Measurements from ENCODE around the gene SEPTIN10. TPM values are rescaled to one million over a fixed set of nuclear protein-coding genes. Genes with fewer than 3 reads are reported as not detected.
A peak's percentile ranks its signal among the peaks of the same experiment; 100 is the strongest.

The SEPTIN10 gene
- total and polyA plus RNA-seq, 2 of the 8 experiments (the other 6 are each of a cell fraction or from before 2014, with no cell fraction given) = 23.7 to 101 TPM

GRCh38 chr2:109501461-109501860 lies 112.3 kb downstream of the SEPTIN10 start:
- no peaks in the 10 kb centered on the region for H3K79me1 ChIP-seq (ENCODE audit: low read depth, low read length)
- H3K27ac ChIP-seq (ENCODE audit: low read depth, low read length) = no peak overlapping the region
- no peak overlapping the region for H2BK120ac ChIP-seq (replicated peaks; ENCODE audit: low read depth, low read length)
- H4K91ac ChIP-seq (replicated peaks; ENCODE audit: insufficient read length, low read length) = no peak overlapping the region
- TF ChIP-seq EP300 (IDR thresholded peaks at IDR 0.05; ENCODE audit: borderline replicate concordance in 1 of 2, low read depth in 2 of 2, low read length in 2 of 2) (no peak), SP2 (IDR thresholded peaks at IDR 0.05; ENCODE audit: low read length) (no peak), YY1 (IDR thresholded peaks at IDR 0.05; ENCODE audit: low read depth, low read length) (no peak), BRCA1 (IDR thresholded peaks at IDR 0.05; ENCODE audit: low read depth, low read length) (no peak), GABPA (IDR thresholded peaks at IDR 0.05; ENCODE audit: borderline replicate concordance, insufficient read depth, low read length) (no peak), BACH1 (IDR thresholded peaks at IDR 0.05; ENCODE audit: low read length) (no peak), RNF2 (IDR thresholded peaks at IDR 0.05; ENCODE audit: borderline replicate concordance, low read depth, low read length, missing control alignments, poor library complexity, severe bottlenecking) (no peak), CBX5 (IDR thresholded peaks at IDR 0.05; ENCODE audit: low read depth, low read length) (no peak), SIRT6 (IDR thresholded peaks at IDR 0.05; ENCODE audit: low read length) (no peak), POLR2A (IDR thresholded peaks at IDR 0.05; ENCODE audit: control extremely low read depth in 1 of 2, low read depth in 2 of 2, low read length in 2 of 2) (no peak), GTF2F1 (IDR thresholded peaks at IDR 0.05; ENCODE audit: borderline replicate concordance, low read depth, low read length) (no peak), NANOG (IDR thresholded peaks at IDR 0.05; ENCODE audit: insufficient read depth, low read depth, low read length, poor library complexity, severe bottlenecking) (no peak), CEBPB (IDR thresholded peaks at IDR 0.05; ENCODE audit: low read depth, low read length) (no peak), JUND (IDR thresholded peaks at IDR 0.05; ENCODE audit: low read length) (no peak)
- no peaks in the 10 kb centered on the region for H4K20me1 ChIP-seq (replicated peaks in 1 of 2; ENCODE audit: control insufficient read depth in 1 of 2, insufficient read depth in 2 of 2, low read length in 2 of 2)
- POLR2A ChIA-PET (ENCODE audit: partially characterized antibody) = no interaction called here
- no peaks in the 10 kb centered on the region for H3K79me2 ChIP-seq (ENCODE audit: control insufficient read depth in 1 of 2, insufficient read depth in 2 of 2, low read length in 2 of 2)
- no peak overlapping the region for H3K18ac ChIP-seq (ENCODE audit: extremely low read depth, low read length)
- H3K27me3 ChIP-seq (replicated peaks in 1 of 4; ENCODE audit: control insufficient read depth in 3 of 4, extremely low read depth in 1 of 4, insufficient read depth in 3 of 4, low read length in 3 of 4) = no peaks in the 10 kb centered on the region
- no peak overlapping the region for H2BK5ac ChIP-seq (ENCODE audit: low read depth, low read length)
- H2AK5ac ChIP-seq (ENCODE audit: low read depth, low read length) = no peak overlapping the region
- no peaks in the 10 kb centered on the region for H3K9me3 ChIP-seq (ENCODE audit: insufficient read depth in 2 of 2, low read depth in 1 of 2, low read length in 1 of 2)
- no peak overlapping the region for H3K4me3 ChIP-seq (ENCODE audit: extremely low read depth in 1 of 4, insufficient read depth in 2 of 4, low read depth in 3 of 4, low read length in 4 of 4)
- H3K4ac ChIP-seq (replicated peaks; ENCODE audit: insufficient read length, low read depth, low read length) = no peak overlapping the region
- no peak overlapping the region for H3K56ac ChIP-seq (replicated peaks; ENCODE audit: insufficient read length, low read depth, low read length)
- no peak overlapping the region for H4K5ac ChIP-seq (ENCODE audit: insufficient read length, low read depth, low read length)
- no peak overlapping the region for H2AFZ ChIP-seq (ENCODE audit: low read length)
- no peak overlapping the region for H3K14ac ChIP-seq (ENCODE audit: insufficient read length)
- H2BK12ac ChIP-seq (ENCODE audit: low read depth, low read length) = no peak overlapping the region
- H3K4me1 ChIP-seq (replicated peaks in 1 of 4; ENCODE audit: control insufficient read depth in 3 of 4, insufficient read depth in 4 of 4, low read length in 3 of 4) = no peaks in the 10 kb centered on the region
- H2BK15ac ChIP-seq (ENCODE audit: low read length) = no peak overlapping the region
- peak overlapping the region; percentile 79; the same call in 1 of the 2 replicates for H4K8ac ChIP-seq (ENCODE audit: extremely low read depth, insufficient read depth, low read length)
- DNase-seq (ENCODE audit: low read depth in 1 of 2, low spot score in 2 of 2) (no peak), FAIRE-seq (no peak)
- no peak overlapping the region for H3K9ac ChIP-seq (replicated peaks in 1 of 4; ENCODE audit: extremely low read depth in 1 of 4, low read depth in 3 of 4, low read length in 3 of 4)
- no peak overlapping the region for H2BK20ac ChIP-seq (ENCODE audit: low read length)
- H3K23ac ChIP-seq (ENCODE audit: insufficient read length) = no peak overlapping the region
- no peaks in the 10 kb centered on the region for H3K23me2 ChIP-seq (ENCODE audit: low read depth, low read length)
- no peaks in the 10 kb centered on the region for H3K36me3 ChIP-seq (ENCODE audit: control insufficient read depth in 2 of 4, insufficient read depth in 4 of 4, low read length in 3 of 4)
- WGBS, 2 experiments (ENCODE audit: extremely low coverage in 1 of 2, insufficient coverage in 1 of 2, insufficient read length in 1 of 2, insufficient replicate concordance in 2 of 2, low coverage in 1 of 2, low lambda C conversion rate in 2 of 2, missing lambda C conversion rate in 1 of 2) = 93% methylated on average over 16 of the region's 21 CpGs; no CpG with 5 or more reads in 1 of the 2 experiments
- CTCF ChIA-PET (ENCODE audit: partially characterized antibody) = interaction anchor here (1.2 kb wide), 1 partner anchor 239 kb away, joined by 3 read pairs; no protein-coding TSS in a partner anchor
- no peak overlapping the region for H3K4me2 ChIP-seq (ENCODE audit: insufficient read depth in 1 of 2, low read depth in 2 of 2, low read length in 2 of 2)

All from H1 (cell line).